ENCODE measurements around the gene ZNF827. TPM values are rescaled to one million over a fixed set of nuclear protein-coding genes. Genes with fewer than 3 reads are reported as not detected.

Gene ZNF827
- total and polyA plus RNA-seq, 2 experiments from 2014 or later: 20.3 to 33.1 TPM

GRCh38 chr4:145827885-145828284 is 110.7 kb downstream of the ZNF827 start (continued):
- TF ChIP-seq ZNF462 (CRISPR knock-in tag; IDR thresholded peaks at IDR 0.05) (no peak), CREB1 (CRISPR knock-in tag; IDR thresholded peaks at IDR 0.05; ENCODE audit: low read depth) (no peak), NANOG (IDR thresholded peaks at IDR 0.05; ENCODE audit: borderline replicate concordance) (no peak), ZNF114 (CRISPR knock-in tag; IDR thresholded peaks at IDR 0.05) (no peak), POLR2AphosphoS5 (IDR thresholded peaks at IDR 0.05; ENCODE audit: low read depth) (no peak)

GRCh38 chr4:145825255-145825654 is 113.4 kb downstream of the ZNF827 start:
- H3K4me1 ChIP-seq (ENCODE audit: insufficient read depth): peaks cover 46% of the 10 kb centered on the region
- peak; percentile 38; the same call in 2 of the 3 replicates for ATAC-seq
- H3F3A ChIP-seq (replicated peaks; ENCODE audit: low read depth): no peaks in the 10 kb centered on the region; the same call in 1 of the 2 replicates
- H2AFZ ChIP-seq: no peak overlapping the region
- peaks cover 70% of the 10 kb centered on the region for H3K4me1 Mint-ChIP-seq
- TF ChIP-seq POLR2AphosphoS5 (IDR thresholded peaks at IDR 0.05; ENCODE audit: low read depth) (no peak), NANOG (IDR thresholded peaks at IDR 0.05; ENCODE audit: borderline replicate concordance) (no peak)
- no peaks in the 10 kb centered on the region for H4K20me1 ChIP-seq (replicated peaks; ENCODE audit: insufficient read depth)
- no peak for DNase-seq (ENCODE audit: low spot score)
- peaks cover 10% of the 10 kb centered on the region for H3K27me3 Mint-ChIP-seq (ENCODE audit: insufficient read depth, low read depth, poor library complexity)
- no peaks in the 10 kb centered on the region; the same call in 1 of the 2 replicates for H3K9me2 ChIP-seq (ENCODE audit: insufficient read depth)
- no peaks in the 10 kb centered on the region for H3K9me3 Mint-ChIP-seq
- no peak overlapping the region for H3K4me2 ChIP-seq
- H3K27me3 ChIP-seq (ENCODE audit: insufficient read depth): no peaks in the 10 kb centered on the region
- H3K36me3 ChIP-seq (ENCODE audit: insufficient read depth): no peaks in the 10 kb centered on the region
- peak overlapping the region; percentile 20; the same call in 1 of the 2 replicates for H3K27ac Mint-ChIP-seq
- 0 out of 2 replicates have a peak, but pooled peaks cover 5% of the 10 kb centered on the region for H3K79me2 ChIP-seq (replicated peaks; ENCODE audit: insufficient read depth)
- peaks cover 50% of the 10 kb centered on the region for H3K36me3 Mint-ChIP-seq (ENCODE audit: low read depth)
- no peak overlapping the region for H3K27ac ChIP-seq (ENCODE audit: low read depth)
- no peak overlapping the region for H3K4me3 Mint-ChIP-seq
- H3K4me3 ChIP-seq: no peak overlapping the region

Measured in GM23338 (cell line).